Measurements from ENCODE around the gene SPDEF. TPM values are rescaled to one million over a fixed set of nuclear protein-coding genes. Genes with fewer than 3 reads are reported as not detected.

SPDEF gene
- total and polyA plus RNA-seq, 2 experiments from 2014 or later: 0.69 TPM; not detected in 1

- H2AFZ ChIP-seq: no peak overlapping the region
- Mint-ChIP-seq H3K4me1 (peaks cover 24% of the 10 kb centered on the region), H3K27me3 (ENCODE audit: insufficient read depth, low read depth, poor library complexity) (peaks cover 7% of the 10 kb centered on the region), H3K4me3 (no peak overlapping the region; the same call in 2 of the 3 replicates), H3K27ac (no peak overlapping the region; the same call in 1 of the 2 replicates), H3K36me3 (ENCODE audit: low read depth) (no peaks in the 10 kb centered on the region; the same call in 2 of the 3 replicates), H3K9me3 (no peaks in the 10 kb centered on the region)
- no peaks in the 10 kb centered on the region for H3F3A ChIP-seq (replicated peaks; ENCODE audit: low read depth)
- H3K27me3 ChIP-seq (ENCODE audit: insufficient read depth): no peaks in the 10 kb centered on the region
- DNase-seq (ENCODE audit: low spot score): no peak
- H3K36me3 ChIP-seq (ENCODE audit: insufficient read depth): no peaks in the 10 kb centered on the region
- H3K79me2 ChIP-seq (replicated peaks; ENCODE audit: insufficient read depth): no peaks in the 10 kb centered on the region
- H3K4me1 ChIP-seq (ENCODE audit: insufficient read depth): no peaks in the 10 kb centered on the region
- TF ChIP-seq ZNF114 (CRISPR knock-in tag; IDR thresholded peaks at IDR 0.05): no peak
- TF ChIP-seq, protein P1, sequence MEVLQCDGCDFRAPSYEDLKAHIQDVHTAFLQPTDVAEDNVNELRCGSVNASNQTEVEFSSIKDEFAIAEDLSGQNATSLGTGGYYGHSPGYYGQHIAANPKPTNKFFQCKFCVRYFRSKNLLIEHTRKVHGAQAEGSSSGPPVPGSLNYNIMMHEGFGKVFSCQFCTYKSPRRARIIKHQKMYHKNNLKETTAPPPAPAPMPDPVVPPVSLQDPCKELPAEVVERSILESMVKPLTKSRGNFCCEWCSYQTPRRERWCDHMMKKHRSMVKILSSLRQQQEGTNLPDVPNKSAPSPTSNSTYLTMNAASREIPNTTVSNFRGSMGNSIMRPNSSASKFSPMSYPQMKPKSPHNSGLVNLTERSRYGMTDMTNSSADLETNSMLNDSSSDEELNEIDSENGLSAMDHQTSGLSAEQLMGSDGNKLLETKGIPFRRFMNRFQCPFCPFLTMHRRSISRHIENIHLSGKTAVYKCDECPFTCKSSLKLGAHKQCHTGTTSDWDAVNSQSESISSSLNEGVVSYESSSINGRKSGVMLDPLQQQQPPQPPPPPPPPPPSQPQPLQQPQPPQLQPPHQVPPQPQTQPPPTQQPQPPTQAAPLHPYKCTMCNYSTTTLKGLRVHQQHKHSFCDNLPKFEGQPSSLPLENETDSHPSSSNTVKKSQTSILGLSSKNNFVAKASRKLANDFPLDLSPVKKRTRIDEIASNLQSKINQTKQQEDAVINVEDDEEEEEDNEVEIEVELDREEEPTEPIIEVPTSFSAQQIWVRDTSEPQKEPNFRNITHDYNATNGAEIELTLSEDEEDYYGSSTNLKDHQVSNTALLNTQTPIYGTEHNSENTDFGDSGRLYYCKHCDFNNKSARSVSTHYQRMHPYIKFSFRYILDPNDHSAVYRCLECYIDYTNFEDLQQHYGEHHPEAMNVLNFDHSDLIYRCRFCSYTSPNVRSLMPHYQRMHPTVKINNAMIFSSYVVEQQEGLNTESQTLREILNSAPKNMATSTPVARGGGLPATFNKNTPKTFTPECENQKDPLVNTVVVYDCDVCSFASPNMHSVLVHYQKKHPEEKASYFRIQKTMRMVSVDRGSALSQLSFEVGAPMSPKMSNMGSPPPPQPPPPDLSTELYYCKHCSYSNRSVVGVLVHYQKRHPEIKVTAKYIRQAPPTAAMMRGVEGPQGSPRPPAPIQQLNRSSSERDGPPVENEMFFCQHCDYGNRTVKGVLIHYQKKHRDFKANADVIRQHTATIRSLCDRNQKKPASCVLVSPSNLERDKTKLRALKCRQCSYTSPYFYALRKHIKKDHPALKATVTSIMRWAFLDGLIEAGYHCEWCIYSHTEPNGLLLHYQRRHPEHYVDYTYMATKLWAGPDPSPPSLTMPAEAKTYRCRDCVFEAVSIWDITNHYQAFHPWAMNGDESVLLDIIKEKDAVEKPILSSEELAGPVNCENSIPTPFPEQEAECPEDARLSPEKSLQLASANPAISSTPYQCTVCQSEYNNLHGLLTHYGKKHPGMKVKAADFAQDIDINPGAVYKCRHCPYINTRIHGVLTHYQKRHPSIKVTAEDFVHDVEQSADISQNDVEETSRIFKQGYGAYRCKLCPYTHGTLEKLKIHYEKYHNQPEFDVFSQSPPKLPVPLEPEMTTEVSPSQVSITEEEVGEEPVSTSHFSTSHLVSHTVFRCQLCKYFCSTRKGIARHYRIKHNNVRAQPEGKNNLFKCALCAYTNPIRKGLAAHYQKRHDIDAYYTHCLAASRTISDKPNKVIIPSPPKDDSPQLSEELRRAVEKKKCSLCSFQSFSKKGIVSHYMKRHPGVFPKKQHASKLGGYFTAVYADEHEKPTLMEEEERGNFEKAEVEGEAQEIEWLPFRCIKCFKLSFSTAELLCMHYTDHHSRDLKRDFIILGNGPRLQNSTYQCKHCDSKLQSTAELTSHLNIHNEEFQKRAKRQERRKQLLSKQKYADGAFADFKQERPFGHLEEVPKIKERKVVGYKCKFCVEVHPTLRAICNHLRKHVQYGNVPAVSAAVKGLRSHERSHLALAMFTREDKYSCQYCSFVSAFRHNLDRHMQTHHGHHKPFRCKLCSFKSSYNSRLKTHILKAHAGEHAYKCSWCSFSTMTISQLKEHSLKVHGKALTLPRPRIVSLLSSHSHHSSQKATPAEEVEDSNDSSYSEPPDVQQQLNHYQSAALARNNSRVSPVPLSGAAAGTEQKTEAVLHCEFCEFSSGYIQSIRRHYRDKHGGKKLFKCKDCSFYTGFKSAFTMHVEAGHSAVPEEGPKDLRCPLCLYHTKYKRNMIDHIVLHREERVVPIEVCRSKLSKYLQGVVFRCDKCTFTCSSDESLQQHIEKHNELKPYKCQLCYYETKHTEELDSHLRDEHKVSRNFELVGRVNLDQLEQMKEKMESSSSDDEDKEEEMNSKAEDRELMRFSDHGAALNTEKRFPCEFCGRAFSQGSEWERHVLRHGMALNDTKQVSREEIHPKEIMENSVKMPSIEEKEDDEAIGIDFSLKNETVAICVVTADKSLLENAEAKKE (CRISPR knock-in tag; IDR thresholded peaks at IDR 0.05): no peak
- TF ChIP-seq NANOG (IDR thresholded peaks at IDR 0.05; ENCODE audit: borderline replicate concordance): no peak
- TF ChIP-seq, protein P2, sequence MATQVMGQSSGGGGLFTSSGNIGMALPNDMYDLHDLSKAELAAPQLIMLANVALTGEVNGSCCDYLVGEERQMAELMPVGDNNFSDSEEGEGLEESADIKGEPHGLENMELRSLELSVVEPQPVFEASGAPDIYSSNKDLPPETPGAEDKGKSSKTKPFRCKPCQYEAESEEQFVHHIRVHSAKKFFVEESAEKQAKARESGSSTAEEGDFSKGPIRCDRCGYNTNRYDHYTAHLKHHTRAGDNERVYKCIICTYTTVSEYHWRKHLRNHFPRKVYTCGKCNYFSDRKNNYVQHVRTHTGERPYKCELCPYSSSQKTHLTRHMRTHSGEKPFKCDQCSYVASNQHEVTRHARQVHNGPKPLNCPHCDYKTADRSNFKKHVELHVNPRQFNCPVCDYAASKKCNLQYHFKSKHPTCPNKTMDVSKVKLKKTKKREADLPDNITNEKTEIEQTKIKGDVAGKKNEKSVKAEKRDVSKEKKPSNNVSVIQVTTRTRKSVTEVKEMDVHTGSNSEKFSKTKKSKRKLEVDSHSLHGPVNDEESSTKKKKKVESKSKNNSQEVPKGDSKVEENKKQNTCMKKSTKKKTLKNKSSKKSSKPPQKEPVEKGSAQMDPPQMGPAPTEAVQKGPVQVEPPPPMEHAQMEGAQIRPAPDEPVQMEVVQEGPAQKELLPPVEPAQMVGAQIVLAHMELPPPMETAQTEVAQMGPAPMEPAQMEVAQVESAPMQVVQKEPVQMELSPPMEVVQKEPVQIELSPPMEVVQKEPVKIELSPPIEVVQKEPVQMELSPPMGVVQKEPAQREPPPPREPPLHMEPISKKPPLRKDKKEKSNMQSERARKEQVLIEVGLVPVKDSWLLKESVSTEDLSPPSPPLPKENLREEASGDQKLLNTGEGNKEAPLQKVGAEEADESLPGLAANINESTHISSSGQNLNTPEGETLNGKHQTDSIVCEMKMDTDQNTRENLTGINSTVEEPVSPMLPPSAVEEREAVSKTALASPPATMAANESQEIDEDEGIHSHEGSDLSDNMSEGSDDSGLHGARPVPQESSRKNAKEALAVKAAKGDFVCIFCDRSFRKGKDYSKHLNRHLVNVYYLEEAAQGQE (IDR thresholded peaks at IDR 0.05; ENCODE audit: unreplicated experiment): no peak
- no peak for TF ChIP-seq POLR2AphosphoS5 (IDR thresholded peaks at IDR 0.05; ENCODE audit: low read depth)
- TF ChIP-seq EZH2 (IDR thresholded peaks at IDR 0.05; ENCODE audit: low read depth, unreplicated experiment): no peak
- TF ChIP-seq CREB1 (CRISPR knock-in tag; IDR thresholded peaks at IDR 0.05; ENCODE audit: low read depth): no peak
- TF ChIP-seq ZNF331 (CRISPR knock-in tag; IDR thresholded peaks at IDR 0.05; ENCODE audit: low read depth): no peak
- TF ChIP-seq JUNB (IDR thresholded peaks at IDR 0.05; ENCODE audit: unreplicated experiment): no peak
- no peak for ATAC-seq
- no peak overlapping the region for H3K4me2 ChIP-seq
- H4K20me1 ChIP-seq (replicated peaks; ENCODE audit: insufficient read depth): no peaks in the 10 kb centered on the region; the same call in 1 of the 2 replicates
- H3K4me3 ChIP-seq: no peak overlapping the region
- no peak overlapping the region for H3K27ac ChIP-seq (ENCODE audit: low read depth)
- no peaks in the 10 kb centered on the region for H3K9me2 ChIP-seq (ENCODE audit: insufficient read depth)
These were observed 39.5 kb downstream of the SPDEF start for GRCh38 chr6:34516391-34517324.
